Activated B cell treated with CpG ODN at 0.5 μM for 24 hours (primary cell): ENCODE measurements around the gene SH2D7. TPM values are rescaled to one million over a fixed set of nuclear protein-coding genes. Genes with fewer than 3 reads are reported as not detected.

Experiments
- ATAC-seq: fragments of 200-7000 bp; cut with Tn5 transposase; one replicate; pipeline ENCODE4 v1.10.0; 2021; ENCODE audit warnings: low read depth, mild to moderate bottlenecking, moderate library complexity
- CTCF ChIA-PET: fragments of 350-600 bp; sonication (Branson Sonifier 250); formaldehyde crosslinking; loops from one replicate; lab custom pipeline; 2021; ENCODE audit warnings: antibody characterized with exemption; lab: Charles Lee
- POLR2A ChIA-PET: fragments of 350-600 bp; sonication (Branson Sonifier 250); formaldehyde crosslinking; loops from one replicate; lab custom pipeline; 2021; ENCODE audit warnings: antibody characterized with exemption; lab: Charles Lee
- DNase-seq: peaks from one replicate; pipeline ENCODE4 v3.0.0; 2022
- H3K27ac Mint-ChIP-seq: one replicate; pipeline ENCODE4 v1.8.0; 2020; ENCODE audit warnings: mixed read lengths
- H3K27me3 Mint-ChIP-seq: one replicate; pipeline ENCODE4 v1.8.0; 2021; ENCODE audit warnings: mixed read lengths
- H3K36me3 Mint-ChIP-seq: one replicate; pipeline ENCODE4 v1.8.0; 2021; ENCODE audit warnings: low read depth, mixed read lengths
- H3K4me1 Mint-ChIP-seq: one replicate; pipeline ENCODE4 v1.8.0; 2021; ENCODE audit warnings: mixed read lengths
- H3K4me3 Mint-ChIP-seq: one replicate; pipeline ENCODE4 v1.8.0; 2020; ENCODE audit warnings: mild to moderate bottlenecking, mixed read lengths
- H3K9me3 Mint-ChIP-seq: one replicate; pipeline ENCODE4 v1.8.0; 2020; ENCODE audit warnings: mixed read lengths
- intact Hi-C: fragments of 100-400 bp; cut with micrococcal nuclease; formaldehyde crosslinking; loops from one replicate; pipeline ENCODE4 v1.15.1; 2024
- total RNA-seq: library from RNA; stranded (reverse); gene quantifications from 2 replicates; pipeline ENCODE4 v1.2.3, GENCODE V29; 2022
- TF ChIP-seq, protein P1 (sequence below): fragments of 200-600 bp; IDR thresholded peaks from one replicate; pipeline ENCODE4 v1.8.0; 2022; ENCODE audit warnings: antibody characterized with exemption, mild to moderate bottlenecking

The SH2D7 gene
- total RNA-seq, 1 donor from 2014 or later: not detected

- TF ChIP-seq, protein P1, sequence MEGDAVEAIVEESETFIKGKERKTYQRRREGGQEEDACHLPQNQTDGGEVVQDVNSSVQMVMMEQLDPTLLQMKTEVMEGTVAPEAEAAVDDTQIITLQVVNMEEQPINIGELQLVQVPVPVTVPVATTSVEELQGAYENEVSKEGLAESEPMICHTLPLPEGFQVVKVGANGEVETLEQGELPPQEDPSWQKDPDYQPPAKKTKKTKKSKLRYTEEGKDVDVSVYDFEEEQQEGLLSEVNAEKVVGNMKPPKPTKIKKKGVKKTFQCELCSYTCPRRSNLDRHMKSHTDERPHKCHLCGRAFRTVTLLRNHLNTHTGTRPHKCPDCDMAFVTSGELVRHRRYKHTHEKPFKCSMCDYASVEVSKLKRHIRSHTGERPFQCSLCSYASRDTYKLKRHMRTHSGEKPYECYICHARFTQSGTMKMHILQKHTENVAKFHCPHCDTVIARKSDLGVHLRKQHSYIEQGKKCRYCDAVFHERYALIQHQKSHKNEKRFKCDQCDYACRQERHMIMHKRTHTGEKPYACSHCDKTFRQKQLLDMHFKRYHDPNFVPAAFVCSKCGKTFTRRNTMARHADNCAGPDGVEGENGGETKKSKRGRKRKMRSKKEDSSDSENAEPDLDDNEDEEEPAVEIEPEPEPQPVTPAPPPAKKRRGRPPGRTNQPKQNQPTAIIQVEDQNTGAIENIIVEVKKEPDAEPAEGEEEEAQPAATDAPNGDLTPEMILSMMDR: no peak
- Mint-ChIP-seq H3K27ac (no peak overlapping the region), H3K27me3 (no peaks in the 10 kb centered on the region), H3K36me3 (no peaks in the 10 kb centered on the region), H3K9me3 (no peaks in the 10 kb centered on the region), H3K4me1 (peaks cover 31% of the 10 kb centered on the region), H3K4me3 (no peak overlapping the region)
- ChIA-PET POLR2A (no interaction called here), CTCF (no interaction called here)
- DNase-seq (no peak), ATAC-seq (no peak)
- intact Hi-C loops: no loop called here
These were observed 28.4 kb upstream of the SH2D7 start for GRCh38 chr15:78063970-78064385.

DNA sequence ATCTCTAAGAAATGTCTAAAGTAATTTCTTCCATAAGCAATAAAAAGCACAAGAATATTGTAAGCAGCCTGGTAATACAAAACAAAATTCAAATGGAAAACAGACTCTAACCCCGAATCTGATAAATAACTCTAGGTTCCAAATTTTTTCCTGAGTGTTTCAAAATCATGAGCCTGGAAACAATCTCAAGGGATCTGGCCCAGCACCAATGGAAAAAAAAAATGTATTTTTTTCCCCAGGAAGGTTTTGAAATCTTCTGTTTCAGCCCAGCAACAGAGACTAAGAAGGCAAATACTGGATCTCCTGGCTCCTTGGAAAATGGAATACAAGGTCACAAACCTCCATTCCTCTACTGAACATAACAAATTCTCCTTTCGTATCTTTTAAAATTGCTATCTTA is 27.8 kb upstream of the SH2D7 start:
- Mint-ChIP-seq H3K4me1 (peaks cover 25% of the 10 kb centered on the region), H3K4me3 (no peak overlapping the region), H3K27ac (no peak overlapping the region), H3K36me3 (no peaks in the 10 kb centered on the region), H3K9me3 (no peaks in the 10 kb centered on the region), H3K27me3 (no peaks in the 10 kb centered on the region)
- ATAC-seq: no peak
- ChIA-PET POLR2A (no interaction called here), CTCF (no interaction called here)
- DNase-seq: no peak
- TF ChIP-seq, protein P1: no peak
- intact Hi-C loops: no loop called here

DNA sequence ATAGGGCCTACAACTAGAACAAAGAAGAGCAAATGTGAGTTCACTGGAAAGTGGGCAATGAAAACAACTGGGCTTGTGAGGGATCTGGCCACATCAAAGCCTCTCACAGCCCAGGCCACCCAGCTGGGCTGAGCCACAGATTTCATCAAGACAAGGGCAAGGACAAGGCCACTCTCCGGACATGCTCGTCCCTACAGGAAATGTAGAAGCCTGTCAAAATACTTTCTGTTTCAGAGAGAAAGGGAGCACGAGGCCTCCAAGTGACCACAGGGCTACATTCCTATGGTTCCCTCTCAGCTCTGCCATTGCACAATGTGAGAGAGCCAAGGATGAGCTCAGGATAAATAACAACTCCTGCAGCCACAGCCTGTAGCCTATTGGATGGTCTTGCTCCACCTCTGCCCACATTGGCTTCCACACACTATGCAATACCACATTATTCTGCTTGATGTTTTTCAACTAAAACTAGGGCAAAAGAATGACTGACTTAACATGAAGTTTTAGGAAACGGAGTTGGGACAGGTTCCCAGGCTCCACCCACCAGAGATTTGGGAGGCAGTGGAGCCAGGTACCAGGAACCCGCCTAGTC is 27.0 kb upstream of the SH2D7 start:
- peak overlapping the region; percentile 29 for H3K4me3 Mint-ChIP-seq
- no peaks in the 10 kb centered on the region for H3K36me3 Mint-ChIP-seq
- H3K9me3 Mint-ChIP-seq: no peaks in the 10 kb centered on the region
- ATAC-seq (no peak), DNase-seq (no peak)
- peaks cover 18% of the 10 kb centered on the region for H3K4me1 Mint-ChIP-seq
- intact Hi-C loops: loop anchor here (5.0 kb wide), 1 partner anchor 73 kb away; no protein-coding TSS in a partner anchor
- no peaks in the 10 kb centered on the region for H3K27me3 Mint-ChIP-seq
- ChIA-PET CTCF (interaction anchor here (1.2 kb wide), 1 partner anchor 130 kb away, joined by 3 read pairs; no protein-coding TSS in a partner anchor), POLR2A (no interaction called here)
- H3K27ac Mint-ChIP-seq: no peak overlapping the region
- TF ChIP-seq, protein P1: no peak

DNA sequence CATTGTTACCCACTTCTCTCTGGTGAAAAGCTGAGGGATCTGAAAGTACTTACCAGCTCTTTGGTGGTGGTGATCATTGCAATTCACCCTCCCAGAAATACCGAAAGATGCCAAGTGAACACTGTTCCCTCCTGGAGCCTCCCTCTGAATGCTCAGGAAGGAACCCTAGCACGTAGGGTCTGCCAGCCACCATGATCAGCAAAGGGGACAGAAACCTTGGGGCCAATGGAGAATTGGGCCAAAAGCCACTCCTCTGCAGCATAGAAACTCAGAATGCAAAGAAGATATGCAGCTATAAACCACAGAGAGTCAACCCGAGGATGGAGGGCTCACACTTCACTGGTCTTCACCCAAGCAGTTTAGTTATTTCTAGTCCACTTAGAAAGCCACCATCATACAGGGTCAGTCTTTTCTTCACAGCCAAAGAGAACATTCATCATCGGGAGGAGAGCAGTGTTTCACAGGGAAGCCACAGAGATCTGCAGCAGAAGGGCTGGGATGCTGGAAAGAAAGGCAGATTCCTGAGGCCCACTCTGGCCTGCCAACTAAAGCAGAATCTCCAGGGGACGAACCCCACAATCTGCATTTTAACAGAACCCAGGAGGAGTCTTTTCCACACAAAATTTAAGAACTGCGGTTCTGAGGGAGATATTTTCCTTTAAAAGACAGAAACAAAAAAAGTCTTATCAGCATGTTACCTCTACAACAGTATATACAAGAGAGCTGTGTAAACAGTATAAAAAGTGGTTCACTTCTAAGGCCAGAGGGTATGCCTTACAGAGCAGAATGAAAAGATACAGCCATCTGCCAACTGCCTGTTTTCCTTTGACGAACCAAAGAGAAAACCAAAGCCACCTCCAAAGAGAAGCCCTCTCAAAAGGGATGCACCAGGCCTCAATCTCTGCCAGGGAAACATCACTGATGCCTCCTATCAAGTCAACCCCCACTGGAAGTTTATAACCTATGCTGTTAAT is 26.1 kb upstream of the SH2D7 start:
- DNase-seq (no peak), ATAC-seq (peak; percentile 73)
- H3K27me3 Mint-ChIP-seq: no peaks in the 10 kb centered on the region
- peak overlapping the region; percentile 29 for H3K4me3 Mint-ChIP-seq
- ChIA-PET POLR2A (no interaction called here), CTCF (interaction anchor here (0.8 to 1.2 kb wide), 2 partner anchors 42 to 129 kb away, joined by 3 read pairs; no protein-coding TSS in a partner anchor)
- intact Hi-C loops: loop anchor here (1.0 to 5.0 kb wide), 4 partner anchors 9 to 74 kb away; partner anchors contain the start of gene TBC1D2B
- TF ChIP-seq, protein P1: no peak
- H3K27ac Mint-ChIP-seq: peak overlapping the region; percentile 38
- H3K4me1 Mint-ChIP-seq: peaks cover 12% of the 10 kb centered on the region
- no peaks in the 10 kb centered on the region for H3K36me3 Mint-ChIP-seq
- H3K9me3 Mint-ChIP-seq: no peaks in the 10 kb centered on the region
